Measurements from ENCODE around the gene PDCD6IP.

The PDCD6IP gene

DNA sequence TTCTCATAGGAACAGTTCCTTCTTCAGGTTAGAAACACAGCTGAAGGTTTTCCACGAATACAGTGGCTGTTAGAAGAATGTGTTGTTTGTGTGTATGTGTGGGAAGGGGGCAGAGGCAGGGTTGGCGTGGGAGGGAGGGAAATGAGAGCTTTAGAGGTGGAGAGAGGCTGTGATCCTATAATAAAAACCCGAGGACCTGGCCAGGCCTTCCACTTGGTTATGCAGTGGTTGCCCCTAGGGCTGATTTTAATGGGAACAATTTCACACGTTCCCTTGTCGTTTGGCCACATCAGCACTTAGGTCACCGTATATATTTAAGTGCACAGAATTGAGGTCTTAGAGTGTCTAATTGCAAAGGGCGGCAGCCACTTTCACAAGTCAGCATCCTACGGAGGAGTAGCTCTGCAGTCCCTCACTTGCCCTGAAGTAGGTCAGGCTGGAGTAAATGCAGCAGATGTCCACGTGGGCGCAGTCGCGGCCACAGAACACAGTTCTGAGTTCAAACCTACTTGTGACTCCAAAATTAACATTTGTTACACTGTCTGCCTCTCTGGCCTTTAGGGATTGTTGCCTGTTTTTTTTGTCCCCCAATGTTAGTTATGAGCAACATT lies 85.6 kb downstream of the PDCD6IP start:
- no peaks in the 10 kb centered on the region for H3K9me3 Mint-ChIP-seq
- H3K36me3 Mint-ChIP-seq (ENCODE audit: low read depth): no peaks in the 10 kb centered on the region
- H3K4me3 Mint-ChIP-seq: peak overlapping the region; percentile 77
- peaks cover 4% of the 10 kb centered on the region for H3K27me3 Mint-ChIP-seq (ENCODE audit: low read depth, poor library complexity)
- peak overlapping the region; percentile 9 for H3K27ac Mint-ChIP-seq
- DNase-seq: peak; percentile 31
- peaks cover 47% of the 10 kb centered on the region for H3K4me1 Mint-ChIP-seq
- TF ChIP-seq, protein P1, sequence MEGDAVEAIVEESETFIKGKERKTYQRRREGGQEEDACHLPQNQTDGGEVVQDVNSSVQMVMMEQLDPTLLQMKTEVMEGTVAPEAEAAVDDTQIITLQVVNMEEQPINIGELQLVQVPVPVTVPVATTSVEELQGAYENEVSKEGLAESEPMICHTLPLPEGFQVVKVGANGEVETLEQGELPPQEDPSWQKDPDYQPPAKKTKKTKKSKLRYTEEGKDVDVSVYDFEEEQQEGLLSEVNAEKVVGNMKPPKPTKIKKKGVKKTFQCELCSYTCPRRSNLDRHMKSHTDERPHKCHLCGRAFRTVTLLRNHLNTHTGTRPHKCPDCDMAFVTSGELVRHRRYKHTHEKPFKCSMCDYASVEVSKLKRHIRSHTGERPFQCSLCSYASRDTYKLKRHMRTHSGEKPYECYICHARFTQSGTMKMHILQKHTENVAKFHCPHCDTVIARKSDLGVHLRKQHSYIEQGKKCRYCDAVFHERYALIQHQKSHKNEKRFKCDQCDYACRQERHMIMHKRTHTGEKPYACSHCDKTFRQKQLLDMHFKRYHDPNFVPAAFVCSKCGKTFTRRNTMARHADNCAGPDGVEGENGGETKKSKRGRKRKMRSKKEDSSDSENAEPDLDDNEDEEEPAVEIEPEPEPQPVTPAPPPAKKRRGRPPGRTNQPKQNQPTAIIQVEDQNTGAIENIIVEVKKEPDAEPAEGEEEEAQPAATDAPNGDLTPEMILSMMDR (IDR thresholded peaks at IDR 0.05): no peak

DNA sequence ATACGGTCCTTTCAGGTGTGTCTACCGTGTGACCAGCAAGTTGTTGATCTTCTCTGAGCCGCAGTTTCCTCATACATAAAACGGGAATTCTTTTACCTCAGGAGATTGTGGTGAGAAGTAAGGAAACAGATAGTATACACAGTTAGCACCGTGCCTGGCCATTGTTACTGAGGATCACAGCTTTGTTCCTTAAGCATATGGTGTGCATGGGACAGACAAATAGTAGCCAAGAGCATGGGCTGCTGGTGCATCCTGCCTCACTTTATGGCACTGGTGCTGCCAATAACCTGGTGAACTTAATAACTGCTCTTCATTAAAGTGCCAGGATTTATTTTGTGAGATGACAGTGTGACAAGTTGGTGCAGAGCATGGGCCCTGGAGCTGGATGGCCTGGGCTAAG lies 86.3 kb downstream of the PDCD6IP start:
- H3K27ac Mint-ChIP-seq: no peak overlapping the region

GRCh38 chr3:33885496-33885895 lies 87.1 kb downstream of the PDCD6IP start:
- H3K9me3 Mint-ChIP-seq: no peaks in the 10 kb centered on the region
- H3K4me1 Mint-ChIP-seq: peaks cover 33% of the 10 kb centered on the region
- no peak overlapping the region for H3K27ac Mint-ChIP-seq
- TF ChIP-seq, protein P1 (IDR thresholded peaks at IDR 0.05): no peak
- peak overlapping the region; percentile 30 for H3K4me3 Mint-ChIP-seq
- no peak for DNase-seq
- peaks cover 4% of the 10 kb centered on the region for H3K27me3 Mint-ChIP-seq (ENCODE audit: low read depth, poor library complexity)
- no peaks in the 10 kb centered on the region for H3K36me3 Mint-ChIP-seq (ENCODE audit: low read depth)

More for the DNA sequence above, 86.3 kb downstream of the PDCD6IP start:
- Mint-ChIP-seq H3K4me3 (no peak overlapping the region), H3K4me1 (peaks cover 41% of the 10 kb centered on the region), H3K9me3 (no peaks in the 10 kb centered on the region), H3K36me3 (ENCODE audit: low read depth) (no peaks in the 10 kb centered on the region), H3K27me3 (ENCODE audit: low read depth, poor library complexity) (peaks cover 4% of the 10 kb centered on the region)
- TF ChIP-seq, protein P1 (IDR thresholded peaks at IDR 0.05): no peak
- DNase-seq: no peak

- H3K27me3 Mint-ChIP-seq (ENCODE audit: low read depth, poor library complexity): peaks cover 4% of the 10 kb centered on the region
- H3K27ac Mint-ChIP-seq: no peak overlapping the region
- no peak for DNase-seq
- TF ChIP-seq, protein P1 (IDR thresholded peaks at IDR 0.05): no peak
- no peaks in the 10 kb centered on the region for H3K36me3 Mint-ChIP-seq (ENCODE audit: low read depth)
- H3K4me1 Mint-ChIP-seq: peaks cover 29% of the 10 kb centered on the region
- no peaks in the 10 kb centered on the region for H3K9me3 Mint-ChIP-seq
- no peak overlapping the region for H3K4me3 Mint-ChIP-seq
These were observed 87.6 kb downstream of the PDCD6IP start for GRCh38 chr3:33886015-33886414.

DNA sequence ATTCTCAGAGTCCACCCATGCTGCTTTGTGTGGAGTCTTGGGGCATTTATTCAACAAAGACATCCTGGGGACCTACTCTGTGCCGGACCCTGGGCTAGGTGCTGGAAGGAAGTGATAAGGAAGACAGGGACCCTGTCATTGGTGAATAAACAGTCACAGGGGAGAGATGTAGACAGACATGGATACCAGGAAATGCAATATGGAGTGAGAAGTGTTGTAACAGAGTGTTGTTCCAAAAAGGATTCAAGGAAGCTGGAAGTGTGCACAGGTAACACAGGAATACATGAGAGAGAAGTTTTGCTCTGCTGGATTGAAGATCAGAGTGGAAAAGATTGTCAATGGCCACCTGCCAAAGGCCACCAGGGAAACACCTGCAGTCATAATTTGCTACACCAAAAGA lies 89.0 kb downstream of the PDCD6IP start:
- no peaks in the 10 kb centered on the region for H3K36me3 Mint-ChIP-seq (ENCODE audit: low read depth)
- H3K27me3 Mint-ChIP-seq (ENCODE audit: low read depth, poor library complexity): peaks cover 4% of the 10 kb centered on the region
- TF ChIP-seq, protein P1 (IDR thresholded peaks at IDR 0.05): no peak
- no peak for DNase-seq
- no peak overlapping the region for H3K4me3 Mint-ChIP-seq
- no peak overlapping the region for H3K27ac Mint-ChIP-seq
- H3K4me1 Mint-ChIP-seq: peaks cover 23% of the 10 kb centered on the region
- H3K9me3 Mint-ChIP-seq: no peaks in the 10 kb centered on the region

DNA sequence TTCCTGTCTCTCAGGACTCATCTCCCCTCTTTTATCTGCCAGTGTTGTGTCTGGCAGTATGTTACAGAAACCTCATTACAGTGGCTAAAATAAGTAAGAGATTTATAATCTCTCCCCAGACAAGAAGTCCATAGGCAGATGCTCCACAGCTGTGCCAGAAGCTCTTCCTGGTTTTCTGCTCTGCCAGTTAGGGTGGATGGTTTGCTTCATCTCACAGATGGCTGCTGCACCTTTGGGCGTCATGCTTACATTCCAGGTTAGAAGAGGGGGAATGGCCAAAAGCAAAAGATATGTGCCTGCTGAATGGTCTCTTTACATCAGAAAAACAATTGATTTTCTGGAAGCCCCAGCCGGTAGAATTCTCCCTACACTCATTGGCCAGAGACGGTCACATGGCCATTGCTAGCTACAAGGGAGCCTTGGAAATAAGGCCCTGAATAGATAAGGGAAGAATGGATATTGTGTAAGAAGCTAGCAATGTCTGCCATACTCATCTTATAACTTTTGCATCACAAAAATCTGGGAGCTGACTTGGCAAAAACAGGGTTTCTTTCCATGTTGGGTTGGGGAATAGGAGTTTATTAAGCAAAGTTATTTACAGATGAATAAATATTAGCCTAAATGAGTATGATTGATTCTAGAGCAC lies 91.1 kb downstream of the PDCD6IP start:
- Mint-ChIP-seq H3K4me3 (no peak overlapping the region), H3K27ac (no peak overlapping the region), H3K9me3 (no peaks in the 10 kb centered on the region), H3K27me3 (ENCODE audit: low read depth, poor library complexity) (peaks cover 4% of the 10 kb centered on the region), H3K36me3 (ENCODE audit: low read depth) (no peaks in the 10 kb centered on the region), H3K4me1 (peaks cover 11% of the 10 kb centered on the region)
- TF ChIP-seq, protein P1 (IDR thresholded peaks at IDR 0.05): no peak
- DNase-seq: no peak

All from nephron progenitor cell (in vitro differentiated cells).